Activated naive CD8-positive, alpha-beta T cell (primary cell): ENCODE results near the gene TMEM132C.

ENCODE experiments used
- H3K27ac Mint-ChIP-seq: one replicate; pipeline ENCODE4 v1.8.0; 2021; ENCODE audit warnings: mixed read lengths
- H3K27me3 Mint-ChIP-seq: one replicate; pipeline ENCODE4 v1.8.0; 2021; ENCODE audit warnings: mixed read lengths
- H3K36me3 Mint-ChIP-seq: one replicate; pipeline ENCODE4 v1.8.0; 2021; ENCODE audit warnings: mixed read lengths
- H3K4me1 Mint-ChIP-seq: one replicate; pipeline ENCODE4 v1.8.0; 2021; ENCODE audit warnings: low read depth, mixed read lengths
- H3K4me3 Mint-ChIP-seq: one replicate; pipeline ENCODE4 v1.8.0; 2021; ENCODE audit warnings: mild to moderate bottlenecking, mixed read lengths
- H3K9me3 Mint-ChIP-seq: one replicate; pipeline ENCODE4 v1.8.0; 2021; ENCODE audit warnings: low read depth, mixed read lengths

Gene TMEM132C

DNA sequence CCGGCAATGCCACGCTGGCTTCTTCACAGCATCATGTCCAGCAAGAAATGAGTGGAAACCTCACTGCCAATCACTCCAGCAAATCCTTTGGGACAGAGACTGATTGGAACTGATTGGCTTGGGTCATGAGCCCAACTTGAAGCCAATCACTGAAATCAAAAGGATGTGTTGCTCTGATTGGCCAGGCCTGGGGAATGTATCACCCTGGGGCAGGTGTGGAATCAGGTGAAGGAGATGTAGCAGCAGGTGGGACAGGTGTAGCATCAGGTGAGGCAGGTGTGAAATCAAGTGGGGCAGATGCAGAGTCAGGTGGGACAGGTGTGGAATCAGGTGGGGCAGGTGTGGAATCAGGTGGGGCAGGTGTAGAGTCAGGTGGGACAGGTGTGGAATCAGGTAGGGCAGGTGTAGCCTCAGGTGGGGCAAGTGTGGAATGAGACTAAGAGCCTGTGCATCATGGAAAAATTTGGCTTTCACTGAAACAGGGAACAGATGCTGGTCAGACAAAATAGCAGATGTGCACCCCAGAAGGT is 350.4 kb downstream of the TMEM132C start:
- H3K27me3 Mint-ChIP-seq = no peaks in the 10 kb centered on the region
- H3K4me3 Mint-ChIP-seq = no peak overlapping the region
- no peak overlapping the region for H3K27ac Mint-ChIP-seq
- H3K9me3 Mint-ChIP-seq = no peaks in the 10 kb centered on the region
- no peaks in the 10 kb centered on the region for H3K36me3 Mint-ChIP-seq
- no peaks in the 10 kb centered on the region for H3K4me1 Mint-ChIP-seq

DNA sequence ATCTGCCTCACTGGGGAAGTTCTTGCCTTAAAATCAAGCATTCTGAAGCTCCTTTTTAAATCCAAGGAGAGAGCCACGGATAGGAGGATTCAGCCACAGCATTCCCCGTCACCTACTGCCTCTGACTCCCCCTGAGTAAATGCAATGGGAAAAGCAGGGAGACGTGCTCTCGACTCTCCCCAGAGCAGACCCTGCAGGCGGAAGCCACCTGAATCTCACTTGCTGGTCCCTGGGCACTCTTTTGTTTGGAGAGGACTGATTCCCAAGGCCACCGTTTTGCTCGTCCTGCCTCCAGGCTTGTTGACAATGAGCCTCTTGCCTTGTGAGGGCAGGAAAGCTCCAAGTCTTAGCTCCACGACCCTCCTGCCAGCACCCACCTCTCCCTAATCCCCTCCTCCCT is 352.3 kb downstream of the TMEM132C start:
- Mint-ChIP-seq H3K4me3 (no peak overlapping the region), H3K36me3 (no peaks in the 10 kb centered on the region), H3K4me1 (no peaks in the 10 kb centered on the region), H3K27me3 (no peaks in the 10 kb centered on the region), H3K9me3 (no peaks in the 10 kb centered on the region), H3K27ac (no peak overlapping the region)

DNA sequence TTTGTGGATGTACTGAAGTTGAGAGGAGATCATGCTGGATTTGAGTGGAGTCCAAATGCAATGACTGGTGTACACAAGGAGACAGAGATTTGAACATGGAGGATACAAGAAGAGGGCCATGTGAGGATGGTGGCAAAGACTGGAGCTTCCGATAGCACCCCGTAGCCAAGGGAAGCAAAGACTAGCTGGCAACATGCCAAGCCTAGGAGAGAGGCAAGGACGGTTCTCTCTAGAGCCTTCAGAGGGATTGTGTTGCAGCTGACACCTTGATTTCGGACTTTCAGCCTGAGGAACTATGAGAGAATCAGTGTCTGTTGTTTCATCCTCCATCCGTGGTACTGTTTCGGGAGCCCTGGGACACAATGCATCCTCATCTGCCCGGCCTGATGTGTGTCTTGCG is 354.3 kb downstream of the TMEM132C start:
- H3K4me1 Mint-ChIP-seq = no peaks in the 10 kb centered on the region
- no peaks in the 10 kb centered on the region for H3K27me3 Mint-ChIP-seq
- H3K27ac Mint-ChIP-seq = no peak overlapping the region
- H3K36me3 Mint-ChIP-seq = no peaks in the 10 kb centered on the region
- no peak overlapping the region for H3K4me3 Mint-ChIP-seq
- H3K9me3 Mint-ChIP-seq = no peaks in the 10 kb centered on the region

GRCh38 chr12:128623748-128624147 is 356.8 kb downstream of the TMEM132C start:
- Mint-ChIP-seq H3K4me3 (no peak overlapping the region), H3K27ac (no peak overlapping the region), H3K36me3 (no peaks in the 10 kb centered on the region)

DNA sequence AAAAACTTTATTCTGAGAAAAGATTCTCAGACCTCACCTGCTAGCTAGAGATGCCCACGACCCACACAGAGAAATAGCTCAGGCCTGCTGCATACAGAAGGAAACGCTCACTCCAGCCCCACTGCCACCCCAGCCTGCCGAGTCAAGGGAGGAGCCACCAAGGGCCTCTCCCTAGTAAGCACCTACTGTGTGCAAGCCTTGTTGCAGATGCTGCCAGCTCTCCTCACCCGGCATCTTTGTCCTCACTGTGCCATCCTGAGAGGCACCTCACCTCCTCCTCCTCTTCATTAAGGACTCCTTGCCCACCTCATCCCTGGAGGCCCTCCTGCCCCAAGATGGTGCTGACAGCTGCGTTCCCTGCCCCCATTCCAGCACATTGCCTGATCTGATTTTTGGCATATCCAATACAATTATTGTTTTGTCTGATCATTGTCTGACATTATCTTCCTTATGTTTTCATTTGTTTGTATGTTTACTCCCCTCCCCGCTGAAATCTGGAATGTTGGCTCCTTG is 359.9 kb downstream of the TMEM132C start:
- Mint-ChIP-seq H3K27ac (no peak overlapping the region), H3K36me3 (no peaks in the 10 kb centered on the region), H3K4me1 (no peaks in the 10 kb centered on the region), H3K4me3 (no peak overlapping the region), H3K9me3 (no peaks in the 10 kb centered on the region), H3K27me3 (no peaks in the 10 kb centered on the region)

More at GRCh38 chr12:128623748-128624147, 356.8 kb downstream of the TMEM132C start:
- H3K27me3 Mint-ChIP-seq = no peaks in the 10 kb centered on the region
- no peaks in the 10 kb centered on the region for H3K4me1 Mint-ChIP-seq
- H3K9me3 Mint-ChIP-seq = no peaks in the 10 kb centered on the region

GRCh38 chr12:128627659-128628058 is 360.7 kb downstream of the TMEM132C start:
- H3K27ac Mint-ChIP-seq = no peak overlapping the region
- H3K9me3 Mint-ChIP-seq = no peaks in the 10 kb centered on the region
- H3K36me3 Mint-ChIP-seq = no peaks in the 10 kb centered on the region
- H3K27me3 Mint-ChIP-seq = no peaks in the 10 kb centered on the region
- H3K4me1 Mint-ChIP-seq = no peaks in the 10 kb centered on the region
- H3K4me3 Mint-ChIP-seq = no peak overlapping the region

- Mint-ChIP-seq H3K27me3 (no peaks in the 10 kb centered on the region), H3K36me3 (no peaks in the 10 kb centered on the region), H3K4me1 (no peaks in the 10 kb centered on the region), H3K27ac (no peak overlapping the region), H3K9me3 (no peaks in the 10 kb centered on the region), H3K4me3 (no peak overlapping the region)
These were observed 363.0 kb downstream of the TMEM132C start for GRCh38 chr12:128629979-128630378.

DNA sequence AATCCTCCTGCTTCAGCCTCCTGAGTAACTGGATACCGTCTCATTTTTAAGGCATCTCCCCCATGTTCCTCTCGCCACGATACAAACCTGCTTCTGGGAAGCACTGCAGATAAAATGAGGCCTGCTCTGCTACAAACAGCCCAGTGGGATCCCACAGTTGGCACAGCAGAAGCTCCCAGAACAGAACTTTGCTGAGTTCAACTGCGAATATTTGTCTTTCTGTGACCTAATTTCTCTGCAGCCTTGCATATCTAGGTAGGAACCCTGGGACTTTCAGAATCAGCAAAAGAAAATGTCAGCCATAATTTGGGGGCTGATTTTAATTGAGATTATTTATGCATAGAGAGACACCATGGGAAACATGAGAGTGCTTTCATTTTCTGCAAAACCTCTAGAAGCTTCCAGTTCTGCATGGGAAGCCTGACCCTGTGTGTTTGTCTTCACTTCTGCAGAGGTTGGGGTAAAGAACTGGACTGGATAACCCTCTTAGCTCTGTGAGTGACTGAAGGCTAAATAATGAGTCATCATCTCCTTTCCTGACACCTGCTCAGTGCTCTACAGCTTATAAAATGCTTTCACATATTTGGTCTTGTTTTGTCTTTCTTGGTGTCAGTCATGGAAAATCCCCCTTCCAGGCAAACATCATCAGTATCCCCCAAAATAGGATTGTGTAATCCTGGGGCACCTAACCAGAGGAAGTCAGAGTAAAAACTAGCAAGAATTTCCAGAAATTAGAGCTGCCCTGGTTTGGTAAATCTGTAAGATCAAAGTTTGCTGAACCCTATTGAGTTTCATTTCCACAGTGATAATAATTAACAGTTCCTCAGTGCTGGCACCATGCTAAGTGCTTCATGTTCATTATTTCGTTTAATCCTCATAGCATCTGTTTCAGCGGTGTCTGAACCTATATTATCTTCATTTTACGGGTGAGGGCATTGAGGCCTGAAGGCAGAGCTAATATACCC is 371.0 kb downstream of the TMEM132C start:
- H3K36me3 Mint-ChIP-seq = no peaks in the 10 kb centered on the region
- no peak overlapping the region for H3K27ac Mint-ChIP-seq
- no peak overlapping the region for H3K4me3 Mint-ChIP-seq
- H3K27me3 Mint-ChIP-seq = peaks cover 1% of the 10 kb centered on the region
- peaks cover 3% of the 10 kb centered on the region for H3K9me3 Mint-ChIP-seq
- no peaks in the 10 kb centered on the region for H3K4me1 Mint-ChIP-seq

DNA sequence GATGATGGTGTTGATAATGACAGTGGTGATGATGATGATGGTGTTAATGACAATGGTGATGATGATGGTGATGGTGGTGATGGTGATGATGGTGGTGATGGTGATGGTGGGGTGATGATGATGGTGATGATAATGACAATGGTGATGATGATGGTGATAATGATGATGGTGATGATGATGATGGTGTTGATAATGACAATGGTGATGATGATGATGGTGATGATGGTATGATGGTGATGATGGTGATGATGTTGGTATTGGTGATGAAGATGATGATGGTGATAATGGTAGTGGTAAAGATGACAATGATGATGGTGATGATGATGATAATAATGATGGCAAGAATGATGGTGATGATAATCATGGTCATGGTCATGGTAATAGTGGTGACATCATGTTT is 372.1 kb downstream of the TMEM132C start:
- peaks cover 1% of the 10 kb centered on the region for H3K27me3 Mint-ChIP-seq
- no peak overlapping the region for H3K4me3 Mint-ChIP-seq
- H3K27ac Mint-ChIP-seq = no peak overlapping the region
- H3K9me3 Mint-ChIP-seq = peaks cover 3% of the 10 kb centered on the region
- no peaks in the 10 kb centered on the region for H3K4me1 Mint-ChIP-seq
- no peaks in the 10 kb centered on the region for H3K36me3 Mint-ChIP-seq

GRCh38 chr12:128643155-128643554 is 376.2 kb downstream of the TMEM132C start:
- Mint-ChIP-seq H3K27me3 (no peaks in the 10 kb centered on the region), H3K27ac (no peak overlapping the region), H3K9me3 (peaks cover 11% of the 10 kb centered on the region), H3K36me3 (no peaks in the 10 kb centered on the region), H3K4me3 (no peak overlapping the region), H3K4me1 (no peaks in the 10 kb centered on the region)

DNA sequence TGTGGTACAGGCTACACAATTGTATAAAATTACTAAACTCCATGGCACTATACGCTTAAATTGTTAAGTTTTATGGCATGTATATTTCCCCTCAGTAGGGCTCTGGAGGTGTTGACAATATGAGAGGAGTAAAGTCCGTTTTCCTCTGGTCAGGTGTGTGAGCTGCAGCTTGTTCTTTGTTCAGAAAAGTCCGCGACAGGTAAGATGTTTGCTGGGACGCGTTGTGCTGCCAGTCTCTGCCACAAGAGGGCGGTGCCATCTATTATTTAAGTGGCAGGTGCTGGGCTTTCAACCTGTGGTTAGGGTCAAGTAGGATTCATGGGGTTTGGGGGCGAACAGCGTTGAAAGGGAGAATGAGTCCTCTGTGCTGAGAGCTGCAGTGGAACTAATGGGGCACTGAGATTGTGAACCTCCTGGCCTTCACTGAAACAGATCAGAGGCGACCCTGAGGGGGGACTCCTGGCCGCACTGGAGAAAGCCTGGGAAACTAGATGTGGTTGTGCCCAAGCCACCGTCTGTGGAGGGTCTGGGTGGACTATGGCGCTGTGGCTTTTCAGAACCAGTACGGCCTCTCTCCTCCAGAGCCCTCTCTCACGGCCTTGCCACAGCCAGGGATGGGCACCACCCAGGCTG is 377.8 kb downstream of the TMEM132C start:
- no peaks in the 10 kb centered on the region for H3K36me3 Mint-ChIP-seq
- H3K4me1 Mint-ChIP-seq = no peaks in the 10 kb centered on the region
- H3K27me3 Mint-ChIP-seq = no peaks in the 10 kb centered on the region
- H3K4me3 Mint-ChIP-seq = no peak overlapping the region
- no peak overlapping the region for H3K27ac Mint-ChIP-seq
- H3K9me3 Mint-ChIP-seq = peaks cover 14% of the 10 kb centered on the region

GRCh38 chr12:128649902-128650301 is 382.9 kb downstream of the TMEM132C start:
- no peaks in the 10 kb centered on the region for H3K4me1 Mint-ChIP-seq
- H3K36me3 Mint-ChIP-seq = no peaks in the 10 kb centered on the region
- peaks cover 2% of the 10 kb centered on the region for H3K27me3 Mint-ChIP-seq
- H3K4me3 Mint-ChIP-seq = no peak overlapping the region
- peaks cover 14% of the 10 kb centered on the region for H3K9me3 Mint-ChIP-seq
- H3K27ac Mint-ChIP-seq = no peak overlapping the region

- Mint-ChIP-seq H3K27ac (no peak overlapping the region), H3K27me3 (peaks cover 2% of the 10 kb centered on the region), H3K4me1 (no peaks in the 10 kb centered on the region), H3K36me3 (no peaks in the 10 kb centered on the region), H3K9me3 (peaks cover 6% of the 10 kb centered on the region), H3K4me3 (no peak overlapping the region)
These were observed 385.3 kb downstream of the TMEM132C start for GRCh38 chr12:128652136-128652751.

GRCh38 chr12:128654468-128654867 is 387.5 kb downstream of the TMEM132C start:
- Mint-ChIP-seq H3K27ac (no peak overlapping the region), H3K27me3 (peaks cover 3% of the 10 kb centered on the region), H3K4me1 (no peaks in the 10 kb centered on the region), H3K9me3 (no peaks in the 10 kb centered on the region), H3K4me3 (no peak overlapping the region), H3K36me3 (no peaks in the 10 kb centered on the region)

DNA sequence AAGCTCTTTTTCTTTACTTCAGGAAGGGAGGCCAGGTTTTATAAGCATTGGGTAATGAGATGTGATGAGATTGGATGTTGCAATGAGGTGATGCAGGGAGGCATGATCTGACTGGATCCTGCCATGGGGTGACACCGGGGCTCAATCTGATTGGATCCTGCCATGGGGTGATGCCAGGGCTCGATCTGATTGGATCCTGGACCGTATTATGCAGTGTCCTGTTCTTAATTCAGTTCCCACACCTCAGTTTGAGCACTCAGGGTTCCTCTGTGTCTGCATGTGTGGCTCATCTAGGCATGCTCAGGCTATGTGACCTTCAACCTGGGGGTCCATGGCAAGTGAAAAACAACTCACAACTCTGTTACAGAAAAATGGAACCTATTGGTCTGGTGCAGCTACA is 390.4 kb downstream of the TMEM132C start:
- no peaks in the 10 kb centered on the region for H3K4me1 Mint-ChIP-seq
- peaks cover 5% of the 10 kb centered on the region for H3K27me3 Mint-ChIP-seq
- no peaks in the 10 kb centered on the region for H3K36me3 Mint-ChIP-seq
- no peak overlapping the region for H3K4me3 Mint-ChIP-seq
- H3K27ac Mint-ChIP-seq = no peak overlapping the region
- no peaks in the 10 kb centered on the region for H3K9me3 Mint-ChIP-seq
